GM23338 (cell line): ENCODE results near the gene IRF8.

ENCODE experiments used
- CREB1 ChIP-seq: fragments of 250-450 bp; sonication (Bioruptor Pico); IDR thresholded peaks from 2 replicates; pipeline ENCODE4 v1.5.0; 2020; ENCODE audit warnings: low read depth, mild to moderate bottlenecking, moderate library complexity
- EZH2 ChIP-seq: fragments of 200-600 bp; sonication (generic); IDR thresholded peaks from one replicate; pipeline ENCODE4 v1.8.0; 2017; ENCODE audit warnings: antibody characterized with exemption, mild to moderate bottlenecking, low read depth; ENCODE audit not compliant: unreplicated experiment
- EZH2phosphoT487 ChIP-seq: fragments of 200-600 bp; sonication (generic); IDR thresholded peaks from one replicate; pipeline ENCODE4 v1.8.1; 2018; ENCODE audit warnings: antibody characterized with exemption; ENCODE audit not compliant: unreplicated experiment
- POLR2AphosphoS5 ChIP-seq: IDR thresholded peaks from 2 replicates; pipeline ENCODE4 v1.6.1; 2016; ENCODE audit warnings: antibody characterized with exemption, low read depth
- TF ChIP-seq, protein P1 (sequence below): IDR thresholded peaks from one replicate; pipeline ENCODE4 v1.6.1; 2018; ENCODE audit warnings: antibody characterized with exemption; ENCODE audit not compliant: unreplicated experiment
- TF ChIP-seq, protein P2 (sequence below), 2 experiments: fragments of 200-600 bp in 1 of 2; sonication (generic) in 1 of 2; conservative IDR thresholded peaks; 2 replicates each; pipeline versions ENCODE4 v1.5.1 to v1.6.1; 2016 to 2017; ENCODE audit warnings: antibody characterized with exemption in 2 of 2, low read depth in 2 of 2, mild to moderate bottlenecking in 2 of 2, moderate library complexity in 1 of 2

DNA sequence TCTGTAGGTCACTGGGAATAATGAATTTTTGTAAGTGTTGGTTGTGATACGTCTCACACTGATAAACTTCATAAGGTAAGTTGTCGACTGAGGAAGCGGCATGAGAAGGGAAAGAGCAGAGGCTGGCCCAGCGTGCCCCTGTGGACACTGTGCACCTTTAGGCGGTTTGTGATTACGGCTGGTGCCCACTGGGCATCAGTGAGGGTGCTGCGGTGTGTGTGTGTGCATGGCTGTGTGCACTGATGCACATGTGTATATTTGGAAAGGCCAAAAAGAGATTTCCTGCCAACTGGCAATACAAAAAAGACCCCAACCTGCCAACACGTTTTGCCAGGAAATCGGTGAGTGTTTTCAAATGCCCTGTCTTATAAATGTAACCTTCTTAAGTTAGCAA lies 11.9 kb downstream of the IRF8 start:
- TF ChIP-seq POLR2AphosphoS5 (no peak), EZH2 (no peak), CREB1 (CRISPR knock-in tag) (no peak), EZH2phosphoT487 (no peak)
- TF ChIP-seq, protein P1, sequence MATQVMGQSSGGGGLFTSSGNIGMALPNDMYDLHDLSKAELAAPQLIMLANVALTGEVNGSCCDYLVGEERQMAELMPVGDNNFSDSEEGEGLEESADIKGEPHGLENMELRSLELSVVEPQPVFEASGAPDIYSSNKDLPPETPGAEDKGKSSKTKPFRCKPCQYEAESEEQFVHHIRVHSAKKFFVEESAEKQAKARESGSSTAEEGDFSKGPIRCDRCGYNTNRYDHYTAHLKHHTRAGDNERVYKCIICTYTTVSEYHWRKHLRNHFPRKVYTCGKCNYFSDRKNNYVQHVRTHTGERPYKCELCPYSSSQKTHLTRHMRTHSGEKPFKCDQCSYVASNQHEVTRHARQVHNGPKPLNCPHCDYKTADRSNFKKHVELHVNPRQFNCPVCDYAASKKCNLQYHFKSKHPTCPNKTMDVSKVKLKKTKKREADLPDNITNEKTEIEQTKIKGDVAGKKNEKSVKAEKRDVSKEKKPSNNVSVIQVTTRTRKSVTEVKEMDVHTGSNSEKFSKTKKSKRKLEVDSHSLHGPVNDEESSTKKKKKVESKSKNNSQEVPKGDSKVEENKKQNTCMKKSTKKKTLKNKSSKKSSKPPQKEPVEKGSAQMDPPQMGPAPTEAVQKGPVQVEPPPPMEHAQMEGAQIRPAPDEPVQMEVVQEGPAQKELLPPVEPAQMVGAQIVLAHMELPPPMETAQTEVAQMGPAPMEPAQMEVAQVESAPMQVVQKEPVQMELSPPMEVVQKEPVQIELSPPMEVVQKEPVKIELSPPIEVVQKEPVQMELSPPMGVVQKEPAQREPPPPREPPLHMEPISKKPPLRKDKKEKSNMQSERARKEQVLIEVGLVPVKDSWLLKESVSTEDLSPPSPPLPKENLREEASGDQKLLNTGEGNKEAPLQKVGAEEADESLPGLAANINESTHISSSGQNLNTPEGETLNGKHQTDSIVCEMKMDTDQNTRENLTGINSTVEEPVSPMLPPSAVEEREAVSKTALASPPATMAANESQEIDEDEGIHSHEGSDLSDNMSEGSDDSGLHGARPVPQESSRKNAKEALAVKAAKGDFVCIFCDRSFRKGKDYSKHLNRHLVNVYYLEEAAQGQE, result no peak
- TF ChIP-seq, protein P2, sequence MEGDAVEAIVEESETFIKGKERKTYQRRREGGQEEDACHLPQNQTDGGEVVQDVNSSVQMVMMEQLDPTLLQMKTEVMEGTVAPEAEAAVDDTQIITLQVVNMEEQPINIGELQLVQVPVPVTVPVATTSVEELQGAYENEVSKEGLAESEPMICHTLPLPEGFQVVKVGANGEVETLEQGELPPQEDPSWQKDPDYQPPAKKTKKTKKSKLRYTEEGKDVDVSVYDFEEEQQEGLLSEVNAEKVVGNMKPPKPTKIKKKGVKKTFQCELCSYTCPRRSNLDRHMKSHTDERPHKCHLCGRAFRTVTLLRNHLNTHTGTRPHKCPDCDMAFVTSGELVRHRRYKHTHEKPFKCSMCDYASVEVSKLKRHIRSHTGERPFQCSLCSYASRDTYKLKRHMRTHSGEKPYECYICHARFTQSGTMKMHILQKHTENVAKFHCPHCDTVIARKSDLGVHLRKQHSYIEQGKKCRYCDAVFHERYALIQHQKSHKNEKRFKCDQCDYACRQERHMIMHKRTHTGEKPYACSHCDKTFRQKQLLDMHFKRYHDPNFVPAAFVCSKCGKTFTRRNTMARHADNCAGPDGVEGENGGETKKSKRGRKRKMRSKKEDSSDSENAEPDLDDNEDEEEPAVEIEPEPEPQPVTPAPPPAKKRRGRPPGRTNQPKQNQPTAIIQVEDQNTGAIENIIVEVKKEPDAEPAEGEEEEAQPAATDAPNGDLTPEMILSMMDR (conservative IDR thresholded peaks at IDR 0.05; ENCODE audit: low read depth in 2 of 2), result no peak
